ENCODE results near the gene PACSIN2. TPM values are rescaled to one million over a fixed set of nuclear protein-coding genes. Genes with fewer than 3 reads are reported as not detected.
A peak's percentile ranks its signal among the peaks of the same experiment; 100 is the strongest.

The PACSIN2 gene
- total RNA-seq, 2 donors from 2014 or later: 191 to 219 TPM

GRCh38 chr22:42902875-42903510 lies 112.0 kb downstream of the PACSIN2 start:
- ATAC-seq (no peak), DNase-seq (no peak)
- intact Hi-C loops (cut with DNase I, micrococcal nuclease): no loop called here

- DNase-seq: no peak
- intact Hi-C loops (cut with DNase I, micrococcal nuclease): no loop called here
- no peak for ATAC-seq
These were observed 113.0 kb downstream of the PACSIN2 start for GRCh38 chr22:42901790-42902508.

GRCh38 chr22:42897960-42898359 lies 117.0 kb downstream of the PACSIN2 start:
- intact Hi-C loops (cut with DNase I, micrococcal nuclease): no loop called here
- ATAC-seq: no peak
- DNase-seq: no peak

GRCh38 chr22:42895541-42895981 lies 119.4 kb downstream of the PACSIN2 start:
- intact Hi-C loops (cut with DNase I, micrococcal nuclease): no loop called here
- DNase-seq (no peak), ATAC-seq (no peak)

GRCh38 chr22:42895087-42895486 lies 119.9 kb downstream of the PACSIN2 start:
- DNase-seq: no peak
- no peak for ATAC-seq
- intact Hi-C loops (cut with DNase I, micrococcal nuclease): no loop called here

GRCh38 chr22:42893371-42894150 lies 121.4 kb downstream of the PACSIN2 start:
- DNase-seq (no peak), ATAC-seq (no peak)
- intact Hi-C loops (cut with DNase I, micrococcal nuclease): no loop called here

GRCh38 chr22:42892571-42893316 lies 122.2 kb downstream of the PACSIN2 start:
- intact Hi-C loops (cut with DNase I, micrococcal nuclease): no loop called here
- DNase-seq: no peak
- peak; percentile 2 for ATAC-seq

GRCh38 chr22:42892156-42892555 lies 122.8 kb downstream of the PACSIN2 start:
- DNase-seq (no peak), ATAC-seq (no peak)
- intact Hi-C loops (cut with DNase I, micrococcal nuclease): no loop called here

- ATAC-seq (no peak), DNase-seq (no peak)
- intact Hi-C loops (cut with DNase I, micrococcal nuclease): no loop called here
These were observed 123.3 kb downstream of the PACSIN2 start for GRCh38 chr22:42891696-42892095.

- no peak for DNase-seq
- ATAC-seq: no peak
These were observed 123.9 kb downstream of the PACSIN2 start for GRCh38 chr22:42891008-42891407.

GRCh38 chr22:42889304-42889703 lies 125.6 kb downstream of the PACSIN2 start:
- no peak for DNase-seq
- intact Hi-C loops (cut with DNase I, micrococcal nuclease): no loop called here
- no peak for ATAC-seq

More at GRCh38 chr22:42891008-42891407, 123.9 kb downstream of the PACSIN2 start:
- intact Hi-C loops (cut with DNase I, micrococcal nuclease): no loop called here

GRCh38 chr22:42887523-42888507 lies 127.1 kb downstream of the PACSIN2 start:
- DNase-seq (peak; percentile 80 to 92), ATAC-seq (peak; percentile 89)
- intact Hi-C loops (cut with DNase I, micrococcal nuclease): no loop called here

- DNase-seq (no peak), ATAC-seq (no peak)
- intact Hi-C loops (cut with DNase I, micrococcal nuclease): no loop called here
These were observed 127.8 kb downstream of the PACSIN2 start for GRCh38 chr22:42887120-42887519.

- no peak for DNase-seq
- intact Hi-C loops (cut with DNase I, micrococcal nuclease): no loop called here
- no peak for ATAC-seq
These were observed 129.5 kb downstream of the PACSIN2 start for GRCh38 chr22:42885446-42885845.

GRCh38 chr22:42884616-42885375 lies 130.2 kb downstream of the PACSIN2 start:
- ATAC-seq: no peak
- no peak for DNase-seq
- intact Hi-C loops (cut with DNase I, micrococcal nuclease): no loop called here

- ATAC-seq (no peak), DNase-seq (no peak)
- intact Hi-C loops (cut with DNase I, micrococcal nuclease): no loop called here
These were observed 131.0 kb downstream of the PACSIN2 start for GRCh38 chr22:42883970-42884369.

- peak; percentile 45 to 66 for DNase-seq
- intact Hi-C loops (cut with DNase I, micrococcal nuclease): no loop called here
- ATAC-seq: peak; percentile 77
These were observed 131.8 kb downstream of the PACSIN2 start for GRCh38 chr22:42883121-42883520.

Measured in left colon (tissue), 2 donors.